Measurements from ENCODE around the gene RHOT2.
"Not testable (repeated sequence)": the region's sequence is repeated elsewhere in the genome, so short reads cannot be mapped to it uniquely, and the experiment has no call there.

Gene RHOT2

GRCh38 chr16:682493-683395 is 14.8 kb downstream of the RHOT2 start:
- no peak for DNase-seq

GRCh38 chr16:683396-684070 is 15.6 kb downstream of the RHOT2 start:
- DNase-seq, result no peak

DNA sequence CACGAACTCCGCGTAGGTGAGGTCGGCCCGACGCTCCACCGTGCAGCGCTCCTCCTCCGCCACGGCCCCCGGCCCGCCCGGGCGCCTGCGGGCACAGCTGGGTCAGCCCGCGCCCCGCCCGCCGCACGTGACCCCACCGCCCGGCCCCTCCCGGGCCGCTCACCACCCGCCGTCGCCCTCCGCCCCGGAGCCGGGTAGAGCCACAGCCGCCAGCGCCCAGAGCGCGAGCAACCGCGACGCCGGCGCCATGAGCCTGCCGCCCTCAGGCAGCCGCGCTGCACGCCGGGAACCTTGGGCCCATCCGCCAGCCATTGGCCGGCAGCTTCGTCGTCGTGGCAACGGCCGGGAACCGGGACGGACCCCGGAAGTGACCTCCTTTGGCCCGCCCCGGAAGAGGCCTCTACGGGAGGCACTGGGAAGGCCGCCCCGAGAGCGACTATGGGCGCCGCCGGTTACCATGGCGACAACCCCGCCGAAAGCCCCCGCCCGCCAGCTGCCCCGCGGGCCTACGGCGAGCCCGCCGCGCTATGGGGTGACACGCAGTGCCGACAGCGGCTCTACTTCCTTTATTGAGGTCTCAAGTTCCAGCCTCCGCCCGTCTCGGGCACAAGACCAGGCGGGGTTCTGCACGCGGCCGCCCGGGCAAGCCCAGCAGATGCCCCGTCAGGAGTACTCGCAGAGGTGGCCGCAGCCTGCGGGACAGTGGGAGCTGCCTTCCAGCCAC is 16.3 kb downstream of the RHOT2 start, which contains the start of gene JMJD8:
Gene JMJD8 (minus strand): TSS at position 264 of the 724 bp plus-strand sequence. CDS start 15 bp downstream, at position 249.
- peak; percentile 95 to 98 for DNase-seq

- no peak for DNase-seq
Measured at GRCh38 chr16:684961-685696, 17.2 kb downstream of the RHOT2 start.

DNA sequence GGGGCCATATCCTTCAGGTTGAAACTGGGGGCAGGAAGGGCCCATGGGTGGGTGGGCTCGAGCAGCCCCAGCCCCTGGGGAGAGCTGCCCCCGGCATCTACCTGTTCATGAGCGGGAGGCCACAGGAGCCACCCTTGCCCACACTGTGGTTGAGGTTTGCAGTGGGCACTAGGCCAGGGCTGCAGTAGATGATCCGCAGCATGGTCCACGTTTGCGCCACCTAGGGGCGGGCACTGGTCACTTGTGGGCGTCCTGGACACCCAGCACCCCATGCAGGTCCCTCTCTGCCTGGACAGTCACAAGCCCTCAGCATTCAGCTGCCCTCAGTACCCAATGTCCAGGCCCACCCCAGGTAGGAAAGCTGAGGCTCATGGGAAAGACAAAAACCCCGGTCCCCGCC is 18.0 kb downstream of the RHOT2 start:
- DNase-seq, result peak in 1 of 2 donors; percentile 40

DNA sequence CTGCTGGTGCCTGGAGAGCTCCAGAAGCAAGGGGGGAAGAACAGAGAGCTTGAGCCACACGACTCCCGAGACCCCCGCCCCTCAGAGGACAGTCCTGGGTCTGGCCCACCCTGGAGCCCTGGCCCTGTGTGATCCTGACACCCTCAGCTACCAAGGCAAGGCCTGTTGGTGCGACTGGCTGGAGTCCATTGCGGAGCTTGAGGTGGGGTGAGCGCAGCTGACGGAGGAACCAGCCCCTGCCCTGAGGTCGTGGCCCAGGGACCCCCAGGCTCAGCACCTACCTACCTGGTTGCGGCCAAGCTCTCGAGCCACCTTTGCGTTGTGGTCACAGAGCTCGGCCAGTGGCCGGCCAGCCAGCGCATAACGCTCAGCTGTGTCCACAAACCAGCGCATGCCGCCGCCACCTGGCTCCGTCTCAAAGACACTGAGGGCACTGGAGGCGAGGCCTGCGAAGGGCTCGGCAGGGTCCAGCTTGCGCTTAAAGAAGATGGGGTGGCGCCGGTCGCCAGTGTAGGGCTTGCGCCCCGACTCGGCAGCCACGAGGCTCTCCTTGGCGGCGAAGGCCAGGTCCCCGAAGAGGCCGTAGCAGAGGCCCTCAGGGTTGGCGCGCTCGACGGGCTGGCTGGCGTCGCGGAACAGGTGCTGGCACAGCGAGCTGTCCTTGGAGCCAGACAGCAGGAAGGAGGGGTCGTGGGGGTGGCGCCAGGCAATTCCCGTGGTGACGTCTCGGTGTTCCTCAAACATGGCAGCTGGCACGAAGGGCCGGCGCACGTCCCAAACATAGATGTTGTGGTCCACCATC is 18.7 kb downstream of the RHOT2 start:
- DNase-seq, result no peak

GRCh38 chr16:687499-687898 is 19.6 kb downstream of the RHOT2 start:
- DNase-seq, result no peak

GRCh38 chr16:689175-689897 is 21.4 kb downstream of the RHOT2 start:
- DNase-seq, result no peak

GRCh38 chr16:691242-691641 is 23.3 kb downstream of the RHOT2 start:
- not testable (repeated sequence) for DNase-seq

DNA sequence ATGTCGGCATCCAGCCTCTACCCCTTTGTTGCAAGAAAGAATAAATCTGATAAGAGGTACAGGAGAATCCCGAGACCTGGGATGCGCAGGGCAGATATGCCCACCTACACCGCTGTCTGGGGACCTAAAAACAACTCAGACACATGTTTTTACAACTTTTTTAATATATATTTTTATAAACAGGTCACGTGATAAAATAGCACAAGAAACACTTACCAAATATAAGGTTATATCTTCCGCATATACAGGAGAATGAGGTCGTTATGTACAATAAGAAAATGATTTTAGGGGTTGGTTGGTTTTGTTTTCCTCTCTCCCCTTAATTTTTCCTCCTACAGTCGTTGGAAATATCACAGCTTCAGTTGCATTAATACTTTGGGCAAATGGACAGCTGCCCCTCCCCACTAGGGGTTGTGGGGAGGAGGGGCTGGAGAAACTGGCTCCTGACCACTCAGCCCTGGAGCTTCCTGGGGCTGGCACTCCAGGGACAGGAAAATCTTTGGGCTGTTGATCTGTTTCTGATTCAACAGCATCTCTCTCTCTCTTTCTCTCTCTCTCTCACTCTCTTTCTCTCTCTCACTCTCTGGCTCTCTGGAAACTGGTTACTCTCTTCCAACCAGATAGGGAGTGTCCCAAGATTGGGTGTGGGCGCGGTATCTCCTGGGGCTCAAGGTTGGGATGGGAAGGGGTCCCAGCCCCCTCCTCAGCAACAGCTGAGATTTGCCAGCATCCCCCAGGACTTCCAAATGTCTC is 24.6 kb downstream of the RHOT2 start:
- DNase-seq, result no peak

GRCh38 chr16:693364-693763 is 25.4 kb downstream of the RHOT2 start:
- DNase-seq, result no peak

DNA sequence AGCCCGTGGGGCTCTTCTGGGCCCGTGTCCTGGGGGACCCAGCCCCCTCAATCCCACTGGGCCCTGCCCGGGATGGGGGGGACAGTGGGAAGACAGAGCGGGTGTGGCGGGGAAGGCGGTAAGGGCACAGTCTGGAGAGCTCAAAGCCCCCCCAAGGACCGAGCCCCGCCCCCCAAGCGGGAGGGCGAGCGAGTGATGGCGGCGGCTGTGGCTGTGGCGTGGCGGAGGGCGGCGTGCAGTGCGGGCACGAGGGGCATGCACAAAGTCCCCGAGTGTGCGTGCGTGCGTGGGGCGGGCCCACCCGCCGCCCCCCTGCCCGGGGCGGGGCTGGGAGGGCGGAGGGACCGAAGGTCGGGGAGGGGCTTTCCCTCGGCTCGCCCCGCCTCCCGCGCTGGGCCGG is 25.8 kb downstream of the RHOT2 start:
- DNase-seq, result no peak

GRCh38 chr16:694187-694862 is 26.4 kb downstream of the RHOT2 start:
- DNase-seq, result no peak

DNA sequence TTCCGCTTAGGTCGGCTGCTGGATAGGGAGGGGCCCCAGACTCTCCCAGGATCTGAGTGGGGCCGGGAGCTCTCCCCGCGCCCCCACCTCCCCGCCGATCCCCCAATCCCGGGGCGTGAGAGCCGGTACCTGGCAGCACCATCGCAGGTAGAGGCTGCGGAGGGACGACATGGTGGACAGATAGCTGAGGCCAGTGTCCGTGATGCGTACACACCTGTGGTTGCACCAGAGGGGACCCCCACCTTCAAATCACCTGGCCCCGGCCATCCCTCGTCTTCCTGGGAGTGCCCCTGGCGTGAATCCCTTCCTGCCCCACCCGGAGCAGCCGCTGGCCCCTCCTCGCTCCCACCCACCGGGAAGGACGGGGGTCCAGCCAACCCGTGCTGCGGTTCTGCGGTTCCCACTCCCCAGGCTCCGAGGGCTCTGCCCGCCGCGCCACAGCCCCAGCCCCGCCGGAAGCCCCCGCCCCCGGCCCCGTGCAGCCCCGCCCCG is 27.0 kb downstream of the RHOT2 start:
- no peak for DNase-seq

DNA sequence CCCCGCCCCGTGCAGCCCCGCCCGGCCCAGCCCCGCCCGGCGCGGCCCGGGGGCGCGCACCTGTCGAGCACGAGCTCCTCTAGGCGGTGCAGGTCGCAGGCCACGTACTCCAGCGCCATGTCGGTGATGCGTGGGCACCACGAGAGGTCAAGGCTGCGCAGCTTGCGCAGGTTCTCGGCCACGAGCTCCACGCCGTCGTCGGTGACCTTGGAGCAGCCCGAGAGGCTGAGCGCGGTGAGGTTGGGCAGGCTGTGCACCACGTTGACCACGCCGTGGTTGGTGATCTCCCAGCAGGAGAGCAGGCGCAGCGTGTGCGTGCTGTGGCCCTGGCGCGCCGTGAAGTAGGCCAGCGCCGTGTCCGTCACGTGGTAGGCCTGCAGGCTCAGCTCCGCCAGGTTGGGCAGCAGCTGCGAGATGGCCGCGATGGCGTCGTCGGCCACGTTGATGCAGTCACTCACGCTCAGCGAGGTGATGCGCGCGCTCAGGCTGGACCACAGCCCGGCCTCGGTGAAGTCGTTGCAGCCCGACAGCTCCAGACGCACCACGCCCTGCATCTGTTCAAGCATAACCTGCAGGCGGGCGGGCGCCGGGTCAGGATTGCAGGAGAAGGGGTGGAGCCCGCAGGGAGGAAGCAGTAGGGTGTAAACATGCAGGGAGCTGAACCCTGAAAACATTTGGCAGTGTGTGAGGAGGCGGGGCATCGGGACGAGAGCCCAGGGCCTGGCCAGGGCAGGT is 27.6 kb downstream of the RHOT2 start:
- DNase-seq, result no peak

GRCh38 chr16:698911-699671 is 31.2 kb downstream of the RHOT2 start:
- no peak for DNase-seq

DNA sequence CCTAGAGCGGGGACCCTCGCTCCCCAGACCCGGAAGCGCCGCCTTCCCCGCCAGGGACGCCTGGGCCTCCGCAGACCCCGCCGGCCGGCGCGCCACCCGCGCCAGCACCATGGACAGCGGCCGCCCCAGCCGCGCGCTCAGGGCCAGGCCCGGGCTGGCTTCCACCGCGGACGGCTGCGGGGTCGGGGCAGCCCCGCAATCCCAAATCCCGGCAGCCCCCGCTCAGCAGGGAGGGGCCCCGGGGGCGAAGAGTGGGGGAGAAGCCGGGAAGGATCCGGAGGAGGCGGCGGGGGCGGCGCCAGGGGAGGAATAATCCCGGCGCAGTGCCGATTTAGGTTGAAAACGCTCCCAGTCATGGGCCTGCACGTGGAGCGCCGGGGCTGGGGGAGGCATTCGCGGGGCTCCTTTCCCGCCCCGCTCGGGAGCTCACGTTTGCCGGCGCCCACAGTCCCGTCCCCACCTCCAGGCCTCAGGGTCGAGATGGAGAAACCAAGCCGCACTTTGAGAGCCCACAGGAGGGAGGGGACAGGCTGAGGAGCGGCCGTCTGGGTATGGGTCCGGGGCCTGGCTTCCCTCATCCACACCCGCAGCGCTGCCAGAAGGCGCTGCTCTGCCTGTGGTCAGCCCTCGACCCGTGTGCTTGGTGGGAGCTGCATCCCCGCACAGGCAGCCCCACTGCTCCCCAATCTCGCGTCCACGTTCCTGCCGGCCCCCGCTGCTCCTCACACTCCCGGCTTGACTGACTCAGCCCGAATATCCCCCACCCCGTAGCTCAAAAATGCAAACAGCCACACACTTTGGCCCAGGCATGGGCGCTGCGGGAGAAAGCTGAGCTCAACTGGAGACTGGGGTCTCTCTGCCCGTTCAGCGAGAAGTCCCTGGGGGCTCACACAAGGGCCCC is 33.0 kb downstream of the RHOT2 start:
- no peak for DNase-seq
